ENCODE measurements around the gene CDH20.
A peak's percentile ranks its signal among the peaks of the same experiment; 100 is the strongest.

The CDH20 gene

DNA sequence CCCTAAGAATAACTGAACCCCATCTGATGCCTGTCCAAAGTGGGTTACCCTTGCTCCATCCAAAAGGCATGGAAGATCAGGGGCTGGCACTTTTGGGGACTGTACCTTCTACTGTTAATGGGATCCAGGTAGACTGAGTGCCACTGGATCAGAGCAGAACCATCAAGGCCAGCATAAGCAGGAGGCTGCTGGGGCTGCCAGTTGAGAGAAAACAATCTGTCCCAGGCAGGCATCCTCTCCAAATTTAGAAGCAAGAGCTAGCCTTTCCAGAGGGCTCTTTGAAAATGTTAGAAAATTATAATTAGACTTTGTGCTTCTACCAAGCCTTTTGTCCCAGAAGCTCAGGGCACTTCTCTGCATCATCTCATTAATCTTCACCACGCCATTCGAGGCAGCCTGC lies 245.6 kb downstream of the CDH20 start:
- no peak overlapping the region for H3K4me3 ChIP-seq (ENCODE audit: control insufficient read depth, low read depth, low read length)
- DNase-seq (ENCODE audit: low read depth) = no peak
- no peak for TF ChIP-seq CTCF (conservative IDR thresholded peaks at IDR 0.05; ENCODE audit: control insufficient read depth, insufficient read depth, low read depth, low read length)

DNA sequence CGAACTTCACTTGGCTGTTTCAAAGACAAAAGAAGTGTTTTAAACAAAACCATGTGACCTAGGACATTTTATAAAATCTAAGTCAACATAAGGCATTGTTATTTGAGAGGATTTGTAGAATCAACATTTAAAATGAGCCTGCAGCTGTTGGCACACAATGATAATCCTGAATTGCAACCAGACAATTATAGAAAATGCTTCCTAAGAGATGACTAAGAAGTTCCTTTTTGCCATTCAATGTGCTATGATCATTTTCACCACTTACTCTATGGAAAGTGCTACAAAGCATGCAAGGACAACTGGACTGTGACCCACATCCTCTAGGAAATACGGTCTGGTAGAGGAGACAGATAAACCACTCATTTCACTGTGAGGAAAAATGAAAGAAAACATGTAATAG lies 246.4 kb downstream of the CDH20 start:
- DNase-seq (ENCODE audit: low read depth) = no peak
- no peak overlapping the region for H3K4me3 ChIP-seq (ENCODE audit: control insufficient read depth, low read depth, low read length)
- TF ChIP-seq CTCF (conservative IDR thresholded peaks at IDR 0.05; ENCODE audit: control insufficient read depth, insufficient read depth, low read depth, low read length) = no peak

- no peak for TF ChIP-seq CTCF (conservative IDR thresholded peaks at IDR 0.05; ENCODE audit: control insufficient read depth, insufficient read depth, low read depth, low read length)
- DNase-seq (ENCODE audit: low read depth) = no peak
- no peak overlapping the region for H3K4me3 ChIP-seq (ENCODE audit: control insufficient read depth, low read depth, low read length)
These were observed 246.8 kb downstream of the CDH20 start for GRCh38 chr18:61580046-61580445.

- peak; percentile 85 for TF ChIP-seq CTCF (conservative IDR thresholded peaks at IDR 0.05; ENCODE audit: control insufficient read depth, insufficient read depth, low read depth, low read length)
- peak; percentile 46 for DNase-seq (ENCODE audit: low read depth)
- H3K4me3 ChIP-seq (ENCODE audit: control insufficient read depth, low read depth, low read length) = peak overlapping the region; percentile 42
These were observed 248.5 kb downstream of the CDH20 start for GRCh38 chr18:61581578-61582201.

- DNase-seq (ENCODE audit: low read depth) = no peak
- TF ChIP-seq CTCF (conservative IDR thresholded peaks at IDR 0.05; ENCODE audit: control insufficient read depth, insufficient read depth, low read depth, low read length) = no peak
- peak overlapping the region; percentile 42 for H3K4me3 ChIP-seq (ENCODE audit: control insufficient read depth, low read depth, low read length)
These were observed 249.0 kb downstream of the CDH20 start for GRCh38 chr18:61582202-61582710.

DNA sequence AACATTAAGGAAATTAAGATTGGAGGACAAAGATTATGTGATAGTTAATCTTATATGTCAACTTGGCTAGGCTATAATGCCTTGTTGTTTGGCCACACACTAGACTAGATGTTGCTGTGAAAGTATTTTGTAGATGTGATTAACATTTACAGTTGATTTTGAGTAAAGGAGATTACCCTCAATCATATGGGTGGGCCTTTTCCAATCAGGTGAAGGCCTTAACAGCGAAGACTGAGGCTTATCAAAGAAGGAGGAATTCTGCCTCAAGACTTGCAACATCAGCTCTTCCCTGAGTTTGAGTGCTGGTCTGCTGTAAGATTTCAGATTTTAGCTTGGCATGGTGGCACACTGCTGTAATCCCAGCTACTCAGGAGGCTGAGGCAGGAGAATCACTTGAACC lies 250.3 kb downstream of the CDH20 start:
- no peak for TF ChIP-seq CTCF (conservative IDR thresholded peaks at IDR 0.05; ENCODE audit: control insufficient read depth, insufficient read depth, low read depth, low read length)
- no peak for DNase-seq (ENCODE audit: low read depth)

More for the DNA sequence above, 250.3 kb downstream of the CDH20 start:
- no peak overlapping the region for H3K4me3 ChIP-seq (ENCODE audit: control insufficient read depth, low read depth, low read length)

Measured in fibroblast of mammary gland (primary cell).